DMS79 treated with DMSO at 0.1 percent for 48 hours (cell line): ENCODE measurements around the gene EIF3K.
"Not testable (repeated sequence)": the region's sequence is repeated elsewhere in the genome, so short reads cannot be mapped to it uniquely, and the experiment has no call there.

Source experiments
- DNase-seq: peaks from one replicate; lab custom pipeline; 2025; lab: John Stamatoyannopoulos, UW

The EIF3K gene

GRCh38 chr19:38617764-38618589 lies 1.0 kb upstream of the EIF3K start, which contains the start of gene MAP4K1:
MAP4K1 (minus strand) TSS chr19:38617953; CDS start chr19:38617895, 58 bp downstream.
- peak; percentile 29 for DNase-seq

- no peak for DNase-seq
Observed at GRCh38 chr19:38619361-38620174, 580 bp downstream of the EIF3K start.

DNA sequence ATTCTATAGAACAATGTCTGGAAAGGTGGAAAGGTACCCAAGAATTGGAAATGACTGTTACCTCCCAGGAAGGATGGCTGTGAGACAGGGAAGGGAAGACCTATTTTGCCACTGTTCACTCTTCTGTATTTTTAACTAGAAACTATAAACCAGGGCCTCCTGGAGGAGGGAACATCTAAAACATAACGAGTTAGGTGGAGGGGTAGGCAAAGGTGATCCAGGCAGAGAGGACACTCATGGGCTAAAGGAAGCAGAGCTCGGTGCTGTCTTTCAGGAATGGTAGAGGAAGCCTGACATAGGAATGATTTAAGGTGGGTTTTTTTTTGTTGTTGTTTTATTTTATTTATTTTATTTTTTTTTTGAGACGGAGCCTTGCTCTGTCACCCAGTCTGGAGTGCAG lies 5.8 kb downstream of the EIF3K start:
- no peak for DNase-seq

- DNase-seq: no peak
Observed at GRCh38 chr19:38626401-38626800, 7.4 kb downstream of the EIF3K start.

GRCh38 chr19:38629568-38629967 lies 10.6 kb downstream of the EIF3K start:
- no peak for DNase-seq

DNA sequence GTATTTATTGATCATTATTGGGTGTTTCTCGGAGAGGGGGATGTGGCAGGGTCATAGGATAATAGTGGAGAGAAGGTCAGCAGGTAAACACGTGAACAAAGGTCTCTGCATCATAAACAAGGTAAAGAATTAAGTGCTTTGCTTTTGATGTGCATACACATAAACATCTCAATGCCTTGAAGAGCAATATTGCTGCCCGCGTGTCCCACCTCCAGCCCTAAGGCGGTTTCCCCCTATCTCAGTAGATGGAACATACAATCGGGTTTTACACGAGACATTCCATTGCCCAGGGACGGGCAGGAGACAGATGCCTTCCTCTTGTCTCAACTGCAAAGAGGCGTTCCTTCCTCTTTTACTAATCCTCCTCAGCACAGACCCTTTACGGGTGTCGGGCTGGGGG lies 12.3 kb downstream of the EIF3K start:
- DNase-seq: not testable (repeated sequence)

DNA sequence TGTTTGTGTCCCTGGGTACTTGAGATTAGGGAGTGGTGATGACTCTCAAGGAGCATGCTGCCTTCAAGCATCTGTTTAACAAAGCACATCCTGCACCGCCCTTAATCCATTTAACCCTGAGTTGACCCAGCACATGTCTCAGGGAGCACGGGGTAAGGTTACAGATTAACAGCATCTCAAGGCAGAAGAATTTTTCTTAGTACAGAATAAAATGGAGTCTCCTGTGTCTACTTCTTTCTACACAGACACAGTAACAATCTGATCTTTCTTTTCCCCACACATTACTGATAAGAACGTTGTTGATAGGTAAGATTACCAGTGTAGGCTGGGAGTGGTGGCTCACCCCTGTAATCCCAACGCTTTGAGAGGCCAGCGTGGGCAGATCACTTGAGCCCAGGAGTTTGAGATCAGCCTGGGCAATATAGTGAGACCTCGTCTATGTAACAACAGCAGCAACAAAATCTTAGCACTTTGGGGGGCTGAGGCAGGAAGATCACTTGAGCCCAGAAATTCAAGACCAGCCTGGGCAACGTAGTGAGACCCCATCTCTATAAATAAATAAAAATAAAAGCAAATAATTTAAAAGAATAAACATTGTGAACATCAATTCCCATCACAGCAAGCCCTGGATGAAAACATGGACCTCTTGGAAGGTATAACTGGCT lies 13.0 kb downstream of the EIF3K start:
- DNase-seq: not testable (repeated sequence)

- DNase-seq: no peak
Observed at GRCh38 chr19:38632476-38633213, 13.7 kb downstream of the EIF3K start.

- DNase-seq: peak; percentile 31
Observed at GRCh38 chr19:38634757-38635482, 15.9 kb downstream of the EIF3K start.

DNA sequence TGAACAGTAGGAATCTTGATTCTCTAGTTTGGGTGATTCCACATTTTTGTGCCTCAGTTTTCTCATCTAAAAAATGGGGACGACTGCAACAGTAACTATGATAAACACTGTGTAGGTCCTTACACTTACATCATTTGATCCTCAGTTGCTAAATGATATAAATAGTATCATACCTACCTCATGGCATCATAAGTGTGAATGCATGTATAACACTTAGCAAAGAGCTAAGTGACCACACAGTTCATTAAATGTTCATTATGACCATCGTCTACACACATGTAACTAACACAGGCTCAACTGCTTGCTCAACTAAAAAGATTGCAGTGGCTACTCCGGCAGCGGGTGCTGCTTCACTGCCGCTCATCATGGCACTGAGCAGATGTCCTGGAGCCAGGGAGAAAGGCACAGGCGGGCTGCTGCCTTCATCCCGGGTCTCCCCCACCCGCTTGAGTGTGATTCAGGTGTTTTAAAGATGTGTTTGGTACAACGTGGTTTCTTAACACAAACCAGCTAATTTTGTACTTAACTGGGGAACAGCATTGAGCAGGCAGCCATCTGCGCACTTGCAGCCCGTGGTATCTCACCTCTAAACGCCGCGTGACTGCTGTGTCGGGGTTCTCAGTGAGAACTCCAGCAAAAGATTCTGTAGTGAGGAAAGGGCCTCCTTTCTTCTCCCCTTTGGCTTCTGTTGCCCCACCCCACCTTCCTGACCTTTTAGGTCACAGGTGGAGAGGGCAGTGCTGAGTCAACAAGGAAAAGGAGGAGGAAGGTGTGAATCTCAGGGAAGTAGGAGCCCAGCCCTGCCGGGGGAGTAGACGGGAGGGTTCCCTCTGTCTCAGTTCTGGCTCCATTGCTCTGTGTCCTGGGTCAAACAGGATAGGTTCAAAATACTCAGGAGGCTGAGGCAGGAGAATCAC lies 16.8 kb downstream of the EIF3K start:
- DNase-seq: no peak

DNA sequence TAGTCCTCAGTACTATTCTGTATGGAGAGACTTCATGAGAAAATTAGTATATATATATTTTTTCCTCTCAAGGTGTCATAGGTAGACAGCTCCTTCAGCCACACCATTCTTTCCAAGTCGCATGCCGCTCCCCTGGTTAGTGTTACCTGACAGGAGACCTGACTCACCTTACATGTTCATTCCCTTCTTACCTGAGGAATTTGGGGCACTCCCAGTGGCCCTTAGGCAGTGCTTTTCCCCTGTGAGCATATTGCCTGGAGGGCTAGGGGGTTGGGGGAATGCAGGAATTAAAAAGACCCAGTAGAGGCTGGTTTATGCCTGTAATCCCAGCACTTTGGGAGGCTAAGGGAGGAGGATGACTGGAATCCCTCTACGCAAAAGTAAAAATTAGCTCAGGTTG lies 19.5 kb downstream of the EIF3K start:
- no peak for DNase-seq

DNA sequence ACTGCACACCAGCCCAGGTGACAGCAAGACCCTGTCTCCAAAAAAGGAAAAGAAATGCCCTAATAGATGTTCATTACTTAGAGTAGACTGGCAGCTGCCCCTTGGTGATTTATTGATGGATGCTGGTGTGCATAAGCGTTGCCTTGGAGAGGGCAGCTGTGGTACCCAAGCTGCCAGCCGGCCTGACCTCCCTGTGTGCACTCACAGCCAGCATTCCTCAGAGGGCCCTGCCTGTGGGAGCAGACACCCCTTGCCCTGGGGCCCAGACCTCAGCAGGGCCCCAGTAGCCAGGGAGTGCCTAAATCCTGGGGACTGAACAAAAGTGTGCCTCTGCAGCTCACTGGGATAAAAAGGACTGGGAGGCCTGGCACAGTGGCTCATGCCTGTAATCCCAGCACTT lies 20.7 kb downstream of the EIF3K start:
- no peak for DNase-seq

DNA sequence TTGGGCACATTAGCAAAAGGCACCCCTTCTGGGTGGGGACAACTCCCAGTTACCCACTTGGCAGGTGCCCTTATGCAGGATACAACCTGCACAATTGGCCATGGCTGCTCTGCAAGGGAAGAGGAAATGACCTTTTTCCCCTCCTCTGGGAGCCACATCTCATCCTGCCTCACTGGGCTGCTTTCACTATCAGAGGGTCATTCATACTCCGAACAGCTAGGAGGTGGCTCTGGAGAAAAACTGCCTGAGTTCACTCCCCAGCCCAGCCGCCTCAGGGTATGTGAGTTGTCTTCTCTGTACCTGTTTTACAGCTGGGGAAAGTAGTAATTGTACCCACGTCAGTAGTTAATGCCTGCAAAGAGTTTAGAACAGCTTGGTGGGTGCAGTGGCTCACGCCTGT lies 21.4 kb downstream of the EIF3K start:
- no peak for DNase-seq

DNA sequence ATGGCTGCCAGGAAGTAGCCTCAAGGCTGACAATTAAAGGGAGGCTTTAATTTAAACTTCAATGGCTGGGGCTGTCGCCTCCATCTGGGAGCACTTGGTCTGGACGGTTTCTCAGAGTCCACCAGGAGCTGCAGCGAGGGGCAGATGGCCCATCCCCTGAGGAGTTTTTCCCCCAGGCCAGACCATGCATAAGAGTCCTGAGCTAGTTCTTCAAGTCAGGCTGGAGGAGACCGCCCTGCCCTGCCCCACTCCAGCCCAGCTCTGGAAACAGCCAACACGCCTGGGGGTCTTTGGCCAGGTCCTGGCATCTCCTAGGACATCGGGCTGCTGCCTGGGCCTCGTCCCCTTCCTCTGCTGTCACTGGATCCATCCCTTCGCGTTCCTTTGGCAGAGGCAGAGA lies 23.2 kb downstream of the EIF3K start:
- no peak for DNase-seq

DNA sequence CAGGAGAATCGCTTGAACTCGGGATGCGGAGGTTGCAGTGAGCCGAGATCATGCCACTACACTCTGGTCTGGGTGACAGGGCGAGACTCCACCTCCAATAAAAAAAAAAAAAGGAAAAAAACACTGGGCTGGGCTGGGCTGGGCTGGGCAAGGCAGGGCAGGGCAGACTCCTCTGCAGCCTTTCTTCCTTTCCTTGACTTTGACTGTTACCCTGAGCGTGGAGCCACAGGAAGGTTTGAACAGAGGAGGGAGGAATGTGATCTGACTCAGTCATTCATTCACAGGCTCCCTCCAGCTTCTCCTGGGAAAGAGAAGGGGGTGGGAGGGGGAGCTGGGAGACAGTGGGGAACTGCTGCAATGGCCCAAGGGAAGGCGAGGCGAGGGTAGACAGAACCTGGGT lies 25.7 kb downstream of the EIF3K start:
- DNase-seq: no peak

DNA sequence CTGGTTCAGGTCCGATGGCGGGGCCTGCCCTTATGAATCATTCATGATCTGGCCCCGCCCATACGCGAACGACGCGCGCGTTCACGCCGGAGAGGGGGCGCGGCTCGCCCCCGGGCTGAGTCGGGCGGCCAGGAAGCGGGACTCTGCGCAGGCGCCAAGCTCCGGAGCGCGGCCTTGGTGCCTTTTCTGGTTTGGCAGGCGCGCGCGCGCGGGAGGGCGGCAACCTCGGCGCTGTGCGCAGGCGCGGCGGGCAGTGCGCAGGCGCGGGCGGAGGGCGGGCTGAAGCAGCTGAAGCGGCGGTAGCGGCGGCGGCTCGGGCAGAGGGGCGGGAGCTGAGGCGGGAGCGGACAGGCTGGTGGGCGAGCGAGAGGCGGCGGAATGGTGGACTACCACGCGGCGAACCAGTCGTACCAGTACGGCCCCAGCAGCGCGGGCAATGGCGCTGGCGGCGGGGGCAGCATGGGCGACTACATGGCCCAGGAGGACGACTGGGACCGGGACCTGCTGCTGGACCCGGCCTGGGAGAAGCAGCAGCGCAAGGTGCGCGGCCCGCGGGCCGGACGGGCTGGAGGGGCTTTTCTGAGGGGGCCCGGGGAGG lies 28.5 kb downstream of the EIF3K start, which contains the start of gene ACTN4:
Gene ACTN4, plus strand, starts transcription at position 282 of the 598 bp plus-strand sequence. Its CDS starts 97 bp downstream, at position 379.
- peak; percentile 94 for DNase-seq

- DNase-seq: peak; percentile 51
Observed at GRCh38 chr19:38647966-38648768, 29.2 kb downstream of the EIF3K start.

DNA sequence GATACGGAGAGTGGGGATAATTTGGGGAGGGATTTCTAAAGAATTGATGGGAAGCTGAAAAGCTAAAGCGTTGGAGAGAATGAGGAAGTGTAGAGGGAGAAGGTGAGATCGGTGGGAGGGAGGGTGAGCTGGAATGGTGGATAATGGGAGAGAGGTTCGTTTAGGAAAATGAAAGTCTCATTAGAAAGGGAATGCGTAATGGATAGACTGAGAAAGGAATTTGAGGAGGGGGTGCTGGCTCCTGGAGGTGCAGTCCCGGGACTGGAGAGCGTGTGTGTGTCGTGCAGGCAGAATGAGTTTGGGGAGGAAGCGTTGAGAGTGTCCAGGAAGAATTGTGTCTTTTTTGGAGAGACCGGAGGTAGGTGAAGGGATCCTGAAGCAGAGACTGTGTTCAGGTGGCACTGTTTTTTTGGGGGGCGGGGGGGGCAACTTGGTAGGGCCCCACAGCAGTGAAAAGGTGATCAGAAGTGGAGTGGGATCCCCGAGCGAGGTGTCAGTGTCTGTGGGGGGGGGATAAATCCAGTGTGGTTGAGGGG lies 29.8 kb downstream of the EIF3K start:
- peak; percentile 24 for DNase-seq
